Measurements from ENCODE around the gene PCDHA10.

DNA sequence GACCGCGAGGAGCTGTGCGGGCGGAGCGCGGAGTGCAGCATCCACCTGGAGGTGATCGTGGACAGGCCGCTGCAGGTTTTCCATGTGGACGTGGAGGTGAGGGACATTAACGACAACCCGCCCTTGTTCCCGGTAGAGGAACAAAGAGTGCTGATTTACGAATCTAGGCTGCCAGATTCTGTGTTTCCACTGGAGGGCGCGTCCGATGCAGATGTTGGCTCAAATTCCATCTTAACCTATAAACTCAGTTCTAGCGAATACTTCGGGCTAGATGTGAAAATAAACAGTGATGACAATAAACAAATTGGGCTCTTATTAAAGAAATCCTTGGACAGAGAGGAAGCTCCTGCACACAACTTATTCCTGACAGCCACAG lies 27.3 kb upstream of the PCDHA10 start:
- no peak for TF ChIP-seq POLR2AphosphoS5 (IDR thresholded peaks at IDR 0.05; ENCODE audit: low read depth, low read length)
- TF ChIP-seq POLR2A (IDR thresholded peaks at IDR 0.05; ENCODE audit: low read depth, low read length), result no peak
- TF ChIP-seq SPI1 (IDR thresholded peaks at IDR 0.05; ENCODE audit: low read depth, low read length), result no peak
- TF ChIP-seq PAX5 (IDR thresholded peaks at IDR 0.05; ENCODE audit: insufficient read depth, low read length, severe bottlenecking), result no peak
